HL-60/S4 treated with phorbol 12-myristate 13-acetate at 8.2 ng/mL for 4 days and 3 days (cell line): Measurements from ENCODE around the gene FAM83F.
"Not testable (repeated sequence)": the region's sequence is repeated elsewhere in the genome, so short reads cannot be mapped to it uniquely, and the experiment has no call there.

Experiments used
- in situ Hi-C: fragments of 300-500 bp; cut with MboI; formaldehyde crosslinking; loops from 2 replicates; pipeline ENCODE4 v1.15.0; 2022; ENCODE audit warnings: low sequenced_read_pairs

The FAM83F gene

DNA sequence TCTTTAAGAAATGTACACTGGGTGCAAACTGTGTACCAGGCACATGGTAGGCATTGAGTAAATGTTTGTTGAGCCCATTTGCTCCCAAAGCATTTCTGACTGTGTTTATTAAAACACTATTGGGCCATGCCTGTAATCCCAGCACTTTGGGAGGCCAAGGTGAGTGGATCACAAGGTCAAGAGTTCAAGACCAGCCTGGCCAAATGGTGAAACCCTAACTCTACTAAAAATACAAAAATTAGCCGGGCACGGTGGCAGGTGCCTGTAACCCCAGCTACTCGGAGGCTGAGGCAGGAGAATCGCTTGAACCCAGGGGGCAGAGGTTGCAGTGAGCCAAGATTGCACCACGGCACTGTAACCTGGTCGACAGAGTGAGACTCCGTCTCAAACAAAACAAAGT, 1.9 kb upstream of the FAM83F start:
- in situ Hi-C loops: not testable (repeated sequence)

DNA sequence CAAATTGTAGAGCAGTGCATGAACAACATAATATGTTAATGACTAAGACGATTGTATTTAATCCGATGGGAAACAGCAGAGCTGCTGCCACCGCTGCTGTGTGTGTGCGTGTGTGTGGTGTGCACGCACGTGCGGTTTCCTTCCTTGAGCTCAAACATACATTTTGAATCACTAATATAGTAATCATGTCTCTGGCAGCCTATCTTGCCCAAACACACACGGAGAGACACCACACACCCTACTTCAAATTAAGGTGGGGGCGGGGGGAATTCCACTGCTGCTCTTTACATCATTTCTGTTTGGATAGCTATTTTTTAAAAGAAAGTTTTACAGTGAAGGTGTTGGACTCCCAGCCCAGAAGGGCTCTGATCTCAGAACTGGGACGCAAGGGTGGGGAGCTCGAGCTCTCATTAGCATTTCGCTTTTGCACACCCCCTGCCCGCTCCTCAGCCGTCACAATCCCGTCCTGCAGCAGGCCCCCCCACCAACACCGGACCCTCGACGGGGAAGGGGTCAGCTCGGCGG, 651 bp upstream of the FAM83F start:
- in situ Hi-C loops: no loop called here

GRCh38 chr22:39995393-39996252, 869 bp downstream of the FAM83F start:
- in situ Hi-C loops: no loop called here

- in situ Hi-C loops: no loop called here
Observed at GRCh38 chr22:39996732-39997131, 2.0 kb downstream of the FAM83F start.

DNA sequence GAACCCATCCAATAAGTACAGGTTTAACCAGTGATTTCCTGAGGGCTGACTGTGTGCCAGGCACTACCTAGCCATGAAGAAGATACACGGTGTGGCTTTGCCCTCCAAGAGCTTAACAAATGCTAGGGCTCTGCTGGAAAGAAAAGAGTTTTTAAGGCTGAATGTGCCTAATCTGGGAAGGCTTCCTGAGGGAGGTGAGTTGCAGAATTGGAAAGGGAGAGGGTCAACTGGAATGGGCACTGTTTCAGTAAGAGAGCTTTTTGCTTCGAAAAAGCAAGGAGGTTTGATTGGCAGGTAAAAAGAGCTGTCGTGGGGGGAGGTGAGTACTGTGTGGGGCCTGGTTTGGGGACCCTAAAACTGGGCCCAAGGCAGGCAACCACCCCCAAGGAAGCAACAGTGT, 2.7 kb downstream of the FAM83F start:
- in situ Hi-C loops: no loop called here

DNA sequence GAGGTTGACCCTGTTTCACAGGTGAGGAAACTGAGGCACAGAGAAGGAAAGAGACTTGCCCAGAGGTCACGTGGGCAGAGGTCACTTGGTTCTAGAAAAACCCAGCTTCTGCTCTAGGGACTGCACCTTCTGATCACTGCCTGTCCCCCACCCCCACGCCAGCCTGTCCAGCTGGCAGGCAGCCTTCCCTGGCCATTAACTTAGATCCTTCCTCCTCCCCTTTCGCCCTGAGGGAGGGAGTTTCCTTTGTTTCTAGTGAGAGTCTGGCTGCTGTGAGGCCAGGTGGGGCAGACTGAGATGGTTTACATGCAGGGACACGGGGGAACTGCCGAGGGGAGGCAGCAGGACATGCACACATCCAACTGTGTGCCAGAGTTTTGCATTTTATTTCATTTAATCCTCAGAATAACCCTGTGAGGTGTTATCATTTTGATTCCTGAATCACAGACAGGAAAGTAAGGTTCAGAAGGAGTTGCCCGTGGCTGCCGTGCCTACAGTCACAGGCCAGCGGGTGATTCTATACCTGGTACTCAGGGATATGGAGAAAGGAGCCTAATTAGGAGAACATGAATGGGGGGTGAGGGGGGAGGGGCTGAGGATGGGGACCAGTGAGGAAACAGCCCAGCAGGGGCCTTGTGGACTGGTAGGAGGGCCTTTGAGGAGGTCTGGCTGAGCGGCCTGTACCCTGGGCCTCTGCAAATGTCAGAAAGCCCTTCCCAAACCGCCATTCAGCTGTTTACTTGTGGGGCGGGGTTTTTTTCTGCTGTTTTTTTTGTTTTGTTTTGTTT, 3.4 kb downstream of the FAM83F start:
- in situ Hi-C loops: no loop called here

DNA sequence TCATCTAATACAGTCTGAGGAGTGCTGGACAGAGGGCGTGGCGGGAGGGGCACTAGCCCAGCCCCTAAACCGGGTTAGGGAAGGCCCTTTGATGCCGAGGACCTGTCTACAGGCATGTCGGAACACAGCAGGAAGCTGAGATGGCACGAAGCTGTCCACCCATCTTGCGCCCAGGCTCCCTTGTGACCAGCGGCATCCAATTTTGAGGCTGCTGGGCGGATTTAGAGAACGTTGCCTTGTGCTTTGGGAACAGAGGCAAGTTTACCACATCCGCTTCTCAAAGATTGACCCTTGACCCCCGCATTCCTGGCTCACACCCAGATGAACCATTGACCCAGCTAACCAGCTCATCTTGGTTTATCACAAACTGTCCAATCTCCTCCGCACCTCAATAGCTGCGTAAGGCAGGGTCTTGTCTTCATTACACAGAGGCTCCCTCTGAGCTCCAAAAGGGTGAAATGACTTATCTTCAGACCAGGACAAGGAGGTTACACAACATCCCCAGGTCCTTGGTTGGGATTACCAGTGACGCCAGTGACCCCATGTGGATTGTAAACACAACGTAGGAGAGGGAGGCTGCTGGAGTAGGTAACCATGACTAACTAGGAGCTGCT, 4.5 kb downstream of the FAM83F start:
- in situ Hi-C loops: no loop called here

DNA sequence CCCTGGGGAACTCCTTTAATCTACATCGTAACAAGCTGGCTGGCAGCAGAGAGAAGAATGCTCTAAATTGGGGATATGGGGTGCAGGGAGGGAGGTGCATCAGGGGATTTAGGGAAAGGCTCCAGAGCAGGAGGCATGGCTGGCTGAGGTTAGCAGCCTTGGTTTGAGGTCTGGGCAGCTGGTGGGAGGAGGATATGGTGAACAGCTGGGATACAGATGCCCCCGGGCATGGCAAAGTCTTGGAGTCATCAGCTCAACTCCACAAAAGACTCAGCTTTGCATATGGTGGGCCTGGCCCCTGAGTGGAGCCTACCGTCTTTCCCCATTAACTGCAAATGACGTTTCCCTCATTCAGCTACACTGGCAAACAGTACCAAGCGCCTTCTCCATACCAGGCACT, 5.4 kb downstream of the FAM83F start:
- in situ Hi-C loops: no loop called here

- in situ Hi-C loops: no loop called here
Observed at GRCh38 chr22:40001106-40001505, 6.4 kb downstream of the FAM83F start.

DNA sequence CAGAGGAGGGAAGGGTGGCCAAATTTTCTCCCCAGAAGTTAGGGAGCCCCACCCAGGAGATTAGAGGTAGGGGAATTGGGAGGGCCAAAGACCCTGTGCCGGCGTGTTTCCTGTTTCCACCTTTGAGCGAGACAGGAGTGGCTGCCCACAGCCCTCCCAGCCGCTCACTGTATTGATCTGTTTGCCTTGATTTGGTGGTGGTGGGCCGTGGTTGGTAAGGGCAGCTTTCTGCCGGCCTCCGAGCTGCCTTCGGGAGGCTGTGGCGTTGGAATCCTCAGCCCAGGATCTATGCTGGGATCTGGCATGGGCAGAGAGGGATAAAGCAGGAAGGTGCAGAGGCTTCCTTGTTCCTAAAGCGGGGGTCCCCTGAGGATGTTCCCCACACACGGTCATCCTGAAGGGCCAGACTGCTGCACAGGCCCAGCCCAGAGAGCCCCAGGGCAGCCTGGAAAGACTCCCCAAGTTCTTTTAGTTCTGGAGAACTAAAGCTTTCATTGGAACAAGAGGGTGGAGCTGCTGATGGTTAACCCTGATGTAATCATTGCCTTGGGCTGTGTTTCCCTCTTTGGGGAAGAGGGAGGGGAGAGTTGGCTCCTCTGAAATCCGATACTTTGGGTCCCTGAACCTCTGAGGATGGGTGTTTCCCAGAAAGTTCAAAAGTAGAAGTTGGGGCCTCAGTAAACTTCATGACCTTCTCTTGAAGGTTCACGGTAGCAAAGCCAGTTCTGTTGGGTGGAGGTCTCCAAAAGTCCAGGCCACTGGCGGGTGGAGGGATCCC, 7.2 kb downstream of the FAM83F start:
- in situ Hi-C loops: no loop called here

DNA sequence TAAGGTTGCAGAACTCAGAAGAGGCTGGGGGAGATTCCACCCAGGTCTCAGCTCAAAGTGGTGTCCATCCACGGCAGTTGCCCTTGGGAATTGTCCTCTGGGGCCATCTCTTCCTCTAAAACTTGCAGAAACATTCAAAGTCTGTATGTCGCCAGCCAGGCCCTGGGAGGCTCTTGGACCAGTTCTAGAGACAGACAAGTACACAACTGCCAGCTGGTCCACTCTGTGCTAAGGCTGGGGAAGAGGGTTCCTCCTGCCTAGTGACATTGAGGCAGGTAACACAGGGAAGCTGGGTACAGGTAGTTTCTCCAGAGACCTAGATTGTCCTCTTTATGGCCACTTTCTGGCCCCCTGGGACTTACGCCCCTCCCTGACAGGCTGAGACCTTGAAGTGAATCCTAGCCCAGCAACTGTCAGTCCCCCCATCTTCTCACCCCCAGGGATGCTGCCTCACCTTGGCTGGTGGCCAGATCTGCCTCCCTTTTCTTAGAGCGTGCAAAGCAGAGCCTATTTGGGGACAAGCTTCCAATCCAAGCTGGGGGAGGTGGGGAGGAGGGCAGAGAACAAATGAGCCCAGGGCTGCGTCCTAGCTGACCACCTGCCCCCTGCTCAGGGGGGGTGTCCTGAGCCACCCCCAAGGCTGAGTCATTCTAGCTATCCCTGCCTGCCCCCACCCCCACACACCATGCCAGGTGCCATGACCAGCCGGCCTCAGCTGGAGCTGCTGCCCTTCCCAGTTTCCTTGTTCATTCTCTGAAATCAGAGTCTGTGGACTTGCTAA, 8.4 kb downstream of the FAM83F start:
- in situ Hi-C loops: no loop called here

DNA sequence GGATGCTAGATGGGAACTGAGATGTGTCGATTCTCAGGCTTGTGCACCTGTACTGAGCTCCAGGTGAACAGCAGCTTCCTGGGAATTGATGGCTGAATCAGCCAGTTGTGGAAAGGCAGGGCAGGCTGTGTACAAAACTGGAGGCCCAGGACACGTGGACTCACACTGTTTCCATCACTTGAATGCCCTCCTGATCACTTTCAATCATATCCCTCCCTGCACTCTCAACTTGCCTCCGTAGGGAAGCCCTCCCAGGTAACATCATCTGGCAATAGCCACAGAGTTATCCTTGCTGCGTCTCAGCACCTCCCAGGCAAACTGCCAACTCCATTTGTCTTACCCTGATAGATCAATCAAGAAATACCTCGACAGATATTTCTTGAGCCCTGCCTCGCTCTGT, 10.1 kb downstream of the FAM83F start:
- in situ Hi-C loops: no loop called here

DNA sequence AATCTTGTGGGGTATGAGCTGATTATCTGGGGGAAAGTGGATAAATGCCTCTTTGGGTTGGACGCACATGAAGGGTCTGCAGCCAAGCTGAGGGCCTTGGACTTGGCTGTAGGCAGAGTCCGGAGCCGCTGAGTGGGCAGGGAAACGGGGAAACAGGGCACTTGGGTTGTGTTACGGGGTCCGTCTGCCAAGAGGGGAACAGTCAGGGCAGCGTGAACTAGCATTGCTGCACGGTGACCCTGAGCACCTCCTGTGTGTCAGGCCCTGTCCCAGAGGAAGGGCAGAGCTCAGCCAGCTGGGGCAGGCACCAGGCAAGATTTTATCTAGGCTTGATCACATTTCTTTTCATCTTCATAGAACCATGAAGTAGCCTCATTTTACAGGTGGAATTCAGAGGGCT, 11.9 kb downstream of the FAM83F start:
- in situ Hi-C loops: no loop called here

- in situ Hi-C loops: no loop called here
Observed at GRCh38 chr22:40007853-40008710, 13.3 kb downstream of the FAM83F start.

GRCh38 chr22:40008726-40009291, 14.1 kb downstream of the FAM83F start:
- in situ Hi-C loops: no loop called here

GRCh38 chr22:40009292-40009774, 14.6 kb downstream of the FAM83F start:
- in situ Hi-C loops: no loop called here

GRCh38 chr22:40009951-40010671, 15.4 kb downstream of the FAM83F start:
- in situ Hi-C loops: no loop called here

GRCh38 chr22:40010746-40011145, 16.0 kb downstream of the FAM83F start:
- in situ Hi-C loops: no loop called here
